Measurements from ENCODE around the gene SWAP70.

Gene SWAP70

DNA sequence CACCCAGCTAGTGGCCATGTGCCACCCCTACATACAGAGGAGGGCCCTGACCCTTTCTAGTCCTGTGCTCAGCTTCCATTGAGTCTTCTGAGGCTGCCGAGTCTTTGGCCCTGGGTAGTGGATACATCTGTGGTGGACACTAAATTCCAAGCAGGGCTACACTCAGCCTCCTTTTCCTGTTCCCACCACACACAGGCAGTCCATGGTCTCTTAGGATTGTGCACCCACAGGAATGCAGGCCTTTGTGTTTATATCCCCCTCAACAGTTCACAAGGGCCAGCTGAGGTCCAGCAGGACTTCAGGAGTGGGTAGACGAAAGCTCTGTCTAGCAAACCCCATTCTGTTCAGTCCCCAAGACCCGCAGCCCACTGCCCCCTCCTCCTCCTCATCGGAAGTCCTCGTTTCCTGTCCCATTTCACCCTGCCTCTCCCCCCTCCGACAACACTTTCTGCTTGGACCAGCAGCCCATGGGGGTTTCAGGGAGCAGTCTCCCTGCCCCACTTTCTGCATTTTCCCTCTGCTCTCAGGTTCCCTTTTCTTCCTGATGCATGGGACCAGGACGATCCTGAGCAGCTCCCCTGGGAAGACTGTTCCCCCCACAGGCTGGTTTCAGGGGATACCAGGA lies 91.8 kb downstream of the SWAP70 start:
- DNase-seq: peak; percentile 34

DNA sequence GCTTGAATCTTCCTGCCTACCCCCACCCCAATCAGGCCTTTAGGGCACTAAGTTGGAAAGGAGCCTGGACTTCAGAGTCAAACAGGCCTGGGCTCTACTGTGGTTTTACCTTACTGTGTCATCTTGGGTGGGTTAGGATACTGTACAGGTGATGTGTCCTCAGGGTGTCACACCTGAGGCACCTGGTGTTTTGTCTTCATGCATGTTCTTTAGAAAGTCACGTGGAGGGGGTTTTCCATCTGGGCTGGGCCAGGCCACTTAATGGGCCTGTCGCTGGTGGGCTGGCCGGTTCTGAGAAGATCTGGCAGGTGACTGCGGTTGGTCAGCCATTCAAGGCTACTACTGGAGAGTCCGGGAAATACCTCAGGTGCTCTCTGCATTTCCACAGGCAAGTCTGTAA lies 92.6 kb downstream of the SWAP70 start:
- no peak for DNase-seq

DNA sequence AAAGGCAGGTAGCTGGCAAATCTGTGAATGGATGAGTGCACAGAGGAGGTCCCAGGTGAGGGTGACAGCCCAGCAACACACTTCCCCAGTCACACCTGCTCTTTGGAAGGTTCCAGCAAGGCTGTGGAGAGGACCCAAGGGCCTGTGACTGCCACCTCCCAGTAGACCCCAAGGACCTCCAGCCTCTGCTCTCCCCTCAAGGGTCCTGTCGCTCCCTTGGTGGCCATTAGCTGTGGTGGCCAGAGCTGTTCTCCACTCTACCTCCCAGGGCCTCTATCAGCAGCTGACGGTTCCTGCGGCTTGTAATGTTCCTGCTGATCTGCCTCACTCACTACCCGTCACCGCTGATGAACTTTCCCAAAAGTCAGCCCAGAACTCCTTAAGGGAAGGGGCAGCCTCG lies 93.0 kb downstream of the SWAP70 start:
- DNase-seq: no peak

DNA sequence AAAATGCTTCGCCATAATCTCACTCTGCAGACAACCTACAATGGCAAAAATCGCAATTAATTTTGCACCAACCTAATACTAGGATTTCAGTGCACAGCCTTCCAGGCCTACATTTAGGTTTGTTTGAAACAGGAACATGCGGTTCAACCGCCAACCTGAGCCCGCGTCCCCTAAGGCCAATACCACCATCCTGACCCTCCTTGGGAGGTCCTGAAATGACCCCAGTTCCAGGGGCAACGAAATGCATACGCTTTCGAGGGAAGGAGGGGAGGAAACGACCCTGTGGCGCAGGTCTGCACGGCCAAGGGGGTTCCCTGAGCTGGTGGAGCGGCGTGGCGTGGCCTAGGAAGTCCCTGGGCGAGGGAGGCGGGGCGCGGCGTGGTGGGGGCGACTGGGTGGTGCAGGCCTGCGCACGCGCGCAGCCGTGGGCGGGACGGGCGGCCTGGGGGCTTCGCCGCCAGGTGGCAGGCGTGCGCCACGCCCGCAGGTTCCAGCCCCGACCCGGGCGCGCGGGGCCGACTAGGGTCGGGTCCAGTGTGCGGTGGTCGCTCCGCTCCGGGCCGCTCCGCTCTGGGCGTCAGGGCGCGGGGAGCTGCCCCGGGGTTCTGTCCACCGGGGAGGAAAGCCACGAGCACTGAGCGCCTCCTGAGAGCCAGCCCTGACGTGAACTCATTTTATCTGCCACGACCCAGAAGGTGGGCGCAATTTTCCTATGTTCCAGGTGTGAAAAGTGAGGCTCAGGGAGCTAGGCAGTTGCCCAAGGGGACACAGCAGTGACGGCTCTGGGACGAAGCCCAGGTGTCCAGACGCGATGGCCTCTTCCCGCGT lies 94.1 kb downstream of the SWAP70 start:
- peak; percentile 73 for DNase-seq

- DNase-seq: peak; percentile 33
Observed at GRCh38 chr11:9758637-9759518, 95.0 kb downstream of the SWAP70 start.

DNA sequence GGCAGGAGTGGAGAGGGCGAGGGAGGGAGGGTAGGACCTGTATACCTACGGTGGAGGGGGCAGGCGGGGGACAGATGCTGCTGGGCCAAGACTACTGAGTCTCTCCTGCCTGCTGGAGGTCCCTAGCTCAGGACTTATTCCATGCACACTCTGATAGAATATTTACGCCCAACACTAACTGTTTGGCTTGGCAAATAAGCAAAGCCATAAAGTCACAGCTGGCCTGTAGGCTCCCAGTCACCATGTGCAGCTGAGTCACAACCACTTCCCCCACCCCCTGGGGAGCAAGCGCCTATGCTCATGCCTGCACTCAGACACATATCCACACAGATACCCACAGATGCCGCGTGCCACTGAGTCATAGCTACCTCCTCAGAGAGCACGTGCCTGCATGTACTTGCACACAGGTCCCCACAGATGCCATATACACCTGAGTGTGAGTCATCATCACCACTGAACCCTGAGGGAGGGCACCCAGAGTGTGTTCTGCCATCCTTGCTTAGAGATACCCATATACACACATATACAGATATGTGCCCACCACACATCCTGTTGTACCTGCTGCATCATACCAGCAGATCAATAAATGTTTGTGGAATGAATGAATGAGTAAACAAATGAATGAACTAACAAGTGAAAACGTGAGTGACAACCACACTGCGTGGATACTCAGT lies 95.8 kb downstream of the SWAP70 start:
- DNase-seq: no peak

GRCh38 chr11:9760193-9760575 lies 96.3 kb downstream of the SWAP70 start:
- no peak for DNase-seq

- DNase-seq: no peak
Observed at GRCh38 chr11:9761441-9761945, 97.6 kb downstream of the SWAP70 start.

GRCh38 chr11:9762531-9762930 lies 98.7 kb downstream of the SWAP70 start:
- no peak for DNase-seq

GRCh38 chr11:9763301-9763700 lies 99.4 kb downstream of the SWAP70 start:
- DNase-seq: no peak

DNA sequence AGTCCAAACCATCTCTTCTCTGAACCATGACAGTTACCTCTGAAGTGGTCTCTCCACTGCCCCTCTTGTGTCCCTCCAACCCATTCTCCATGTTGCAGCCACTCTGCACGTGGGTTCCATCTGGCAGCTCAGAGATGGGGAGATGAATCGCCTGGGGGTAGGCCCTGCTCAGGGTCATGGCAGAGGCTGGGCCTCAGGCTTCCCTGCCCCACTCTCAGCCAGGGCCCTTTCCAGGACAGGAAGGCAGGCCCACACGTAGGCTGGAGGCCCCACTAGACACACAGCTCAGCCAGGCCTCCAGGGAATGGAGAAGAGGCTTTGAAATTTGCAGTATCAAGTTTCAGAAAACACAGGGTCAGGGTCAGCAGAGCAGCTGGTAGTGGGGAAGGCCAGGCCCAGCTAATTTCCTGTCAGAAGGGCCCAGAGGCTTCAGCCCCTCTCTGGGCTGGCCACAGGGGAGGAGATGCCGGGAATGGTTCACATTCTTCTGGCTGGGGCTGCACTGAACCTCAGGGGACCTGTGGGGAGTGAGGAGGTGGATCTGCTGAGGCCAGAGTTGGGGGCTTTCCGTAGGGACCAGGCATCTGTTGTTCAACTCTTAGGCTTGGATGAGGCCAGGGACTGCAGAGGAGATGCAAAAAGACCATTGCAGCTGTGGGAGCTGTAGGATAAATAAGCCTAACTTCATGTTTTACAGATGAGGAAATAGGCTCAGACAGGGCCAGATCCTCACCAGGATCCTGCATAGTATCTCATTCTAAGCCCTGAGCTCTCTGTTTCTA lies 101.6 kb downstream of the SWAP70 start:
- DNase-seq: no peak

DNA sequence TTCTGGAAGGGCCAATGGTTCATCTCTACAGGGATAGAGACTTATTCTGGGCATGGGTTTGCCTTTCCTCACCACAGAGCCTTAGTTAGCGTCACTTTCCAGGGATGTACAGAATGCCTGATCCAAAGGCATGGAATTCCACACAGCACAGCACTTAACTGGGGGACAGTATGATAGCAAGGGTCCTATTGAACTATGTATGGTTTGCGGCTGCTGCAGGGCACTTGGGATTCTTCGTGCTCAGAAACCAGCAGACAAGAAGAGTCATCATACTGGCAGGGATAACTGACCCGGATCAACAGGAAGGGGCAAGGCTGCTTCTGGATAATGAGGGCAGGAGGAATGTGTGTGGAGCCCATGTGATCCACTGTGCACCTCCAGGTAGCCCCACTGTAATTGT lies 105.7 kb downstream of the SWAP70 start:
- no peak for DNase-seq

- DNase-seq: no peak
Observed at GRCh38 chr11:9771071-9771511, 107.2 kb downstream of the SWAP70 start.

- no peak for DNase-seq
Observed at GRCh38 chr11:9772218-9772617, 108.3 kb downstream of the SWAP70 start.

DNA sequence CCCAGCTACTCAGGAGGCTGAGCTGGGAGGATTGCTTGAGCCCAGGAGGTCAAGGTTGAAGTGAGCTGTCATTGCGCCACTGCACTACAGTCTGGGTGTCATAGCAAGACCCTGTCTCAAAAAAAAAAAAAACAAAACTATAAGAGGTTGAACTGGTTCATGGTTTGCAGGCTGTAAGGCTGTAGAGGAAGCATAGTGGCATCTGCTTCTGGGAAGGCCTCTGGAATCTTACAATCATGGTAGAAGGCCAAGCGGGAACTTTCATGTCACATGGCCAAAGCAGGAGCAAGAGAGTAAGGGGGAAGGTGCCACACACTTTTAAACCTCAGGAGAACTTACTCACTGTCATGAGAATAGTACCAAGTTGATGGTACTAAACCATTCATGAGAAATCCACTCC lies 109.6 kb downstream of the SWAP70 start:
- DNase-seq: no peak

DNA sequence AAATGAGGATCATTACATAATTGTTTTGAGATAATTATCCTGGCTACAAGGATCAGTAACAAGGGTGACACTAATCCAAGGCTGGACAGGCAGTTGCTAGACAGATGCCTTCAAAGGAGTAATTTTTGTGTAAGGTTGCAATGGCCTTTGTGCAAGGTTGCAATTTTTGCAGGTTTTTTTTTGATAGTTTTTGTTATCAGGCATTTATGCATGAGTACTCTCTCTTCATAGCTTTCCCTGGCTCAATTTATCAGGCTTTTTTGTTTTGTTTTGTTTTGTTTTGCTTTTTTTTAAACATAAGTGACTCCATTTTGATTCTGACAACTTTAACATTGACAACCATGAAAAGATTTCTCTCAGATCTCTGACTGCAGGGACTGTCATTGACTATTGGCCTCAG lies 110.2 kb downstream of the SWAP70 start:
- no peak for DNase-seq

GRCh38 chr11:9774591-9775397 lies 110.9 kb downstream of the SWAP70 start:
- no peak for DNase-seq

DNA sequence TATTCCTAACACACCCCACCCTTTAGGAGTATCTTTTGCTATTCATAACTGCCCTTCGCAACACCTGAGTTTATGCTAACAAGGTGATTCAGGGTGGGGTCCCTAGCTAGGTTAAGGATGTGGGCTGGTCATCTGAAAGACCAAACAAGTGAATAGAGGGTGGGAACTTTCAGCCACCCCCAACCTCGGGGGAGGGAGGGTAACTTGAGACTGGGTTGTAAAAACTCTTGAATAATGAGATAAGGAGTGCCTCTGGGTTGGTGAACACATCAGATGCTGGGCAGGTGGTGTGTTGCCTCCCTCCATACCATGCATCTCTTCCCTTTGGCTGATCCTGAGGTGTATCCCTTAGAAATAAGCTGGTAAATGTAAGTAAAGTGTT lies 111.5 kb downstream of the SWAP70 start:
- DNase-seq: no peak

DNA sequence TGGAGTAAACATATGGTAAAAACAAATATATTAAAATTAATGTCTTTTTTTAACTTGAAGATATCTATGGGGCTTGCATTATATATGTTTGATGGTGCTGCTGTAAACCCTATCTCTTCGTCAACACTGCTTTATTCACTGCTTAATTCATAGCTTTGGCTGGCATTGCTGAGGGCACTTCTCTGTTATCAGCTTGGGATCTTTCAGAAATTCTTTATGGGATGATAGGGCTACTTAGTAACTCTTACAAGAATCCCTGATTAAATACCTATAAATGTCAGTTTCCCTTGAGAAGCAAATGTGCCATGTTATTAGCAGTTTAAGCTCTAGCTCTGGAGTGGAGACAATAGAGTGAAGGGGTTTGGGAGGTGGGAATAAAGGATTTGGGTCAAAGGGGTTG lies 112.3 kb downstream of the SWAP70 start:
- no peak for DNase-seq

DNA sequence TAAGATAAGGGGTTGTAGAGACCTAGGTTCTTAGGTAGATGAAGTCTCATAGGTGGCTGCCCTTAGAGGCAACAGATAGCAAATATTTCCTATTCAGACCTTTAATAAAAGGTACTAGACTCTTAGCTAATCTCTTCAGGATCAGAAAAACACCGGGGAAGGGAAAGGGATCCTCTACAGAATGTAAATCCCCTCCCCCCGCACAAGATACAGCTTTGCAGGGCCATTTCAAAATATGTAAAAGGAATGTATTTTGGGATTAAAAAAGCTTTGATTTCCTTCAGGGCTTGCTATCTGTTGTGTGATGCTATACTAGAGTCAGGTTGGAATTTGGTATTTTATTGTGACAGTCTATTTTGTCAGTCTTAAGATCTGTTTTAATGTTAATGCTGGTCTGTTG lies 113.2 kb downstream of the SWAP70 start:
- no peak for DNase-seq

DNA sequence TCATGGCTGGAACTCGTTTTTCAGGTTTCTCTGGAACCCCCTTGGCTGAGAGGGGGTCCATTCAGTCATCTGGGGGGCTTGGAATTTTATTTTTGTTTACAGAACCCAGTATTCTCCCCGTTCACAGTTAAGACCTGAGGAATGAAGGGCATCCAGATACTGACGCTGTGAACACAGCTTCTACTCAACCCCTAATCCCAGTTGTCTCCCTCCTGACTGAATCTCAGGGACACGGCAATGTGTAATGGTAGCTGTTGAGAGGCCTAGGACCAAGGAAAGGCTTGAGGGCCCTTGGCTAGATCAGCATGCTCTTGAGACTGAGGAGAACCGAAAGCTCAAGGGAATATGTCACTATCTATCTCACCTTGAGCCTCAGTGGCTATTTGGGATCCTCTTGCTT lies 113.6 kb downstream of the SWAP70 start:
- no peak for DNase-seq

Measured in NCI-H1105 treated with DMSO at 0.1 percent for 48 hours (cell line).